ENCODE data around the gene AUNIP. TPM values are rescaled to one million over a fixed set of nuclear protein-coding genes. Genes with fewer than 3 reads are reported as not detected.

Gene AUNIP
- total RNA-seq, 1 experiment from 2014 or later, result 12.1 TPM

- CTCF ChIA-PET, result interaction anchor here (0.6 to 1.3 kb wide), 3 partner anchors 15 to 38 kb away, joined by 3 read pairs; no protein-coding TSS in a partner anchor
- Histone ChIP-seq H3K4me1 (ENCODE audit: control insufficient read depth in 1 of 2, insufficient read depth in 2 of 2, low read length in 2 of 2) (peaks cover 35 to 66% of the 10 kb centered on the region in 2 experiments), H2AFZ (ENCODE audit: low read depth, low read length, poor library complexity, severe bottlenecking) (no peak within 1 kb of the TSS), H3K79me2 (ENCODE audit: insufficient read depth, low read length) (peaks cover 10% of the 10 kb centered on the region; the same call in 1 of the 2 replicates), H3K36me3 (ENCODE audit: control insufficient read depth in 1 of 2, insufficient read depth in 2 of 2, low read length in 2 of 2) (no peaks in the 10 kb centered on the region), H3K27ac (ENCODE audit: low read depth, low read length) (peak within 1 kb of the TSS; percentile 81), H3K9ac (ENCODE audit: low read length) (peak within 1 kb of the TSS; percentile 84), H3K27me3 (ENCODE audit: insufficient read depth, low read length) (no peaks in the 10 kb centered on the region), H3K4me2 (ENCODE audit: low read length) (peak within 1 kb of the TSS; percentile 98), H3K4me3 (replicated peaks in 1 of 2; ENCODE audit: low read depth in 1 of 2, low read length in 2 of 2) (peak within 1 kb of the TSS; percentile 77 to 78), H4K20me1 (ENCODE audit: insufficient read depth) (no peaks in the 10 kb centered on the region), H3K9me3 (ENCODE audit: control insufficient read depth in 1 of 2, insufficient read depth in 1 of 2, low read depth in 1 of 2, low read length in 2 of 2) (no peaks in the 10 kb centered on the region), H3K9me2 (ENCODE audit: insufficient read depth) (no peaks in the 10 kb centered on the region)
- POLR2A ChIA-PET, result interaction anchor here (0.9 to 3.2 kb wide), 3 partner anchors 13 to 16 kb away, joined by 3 to 31 read pairs (median 8); no protein-coding TSS in a partner anchor
- no TSS peak for BruUV-seq (replicated peaks)
- DNase-seq (ENCODE audit: low read depth, low spot score) (no peak), ATAC-seq (peak; percentile 83)
- RAD21 ChIA-PET (ENCODE audit: low non-redundant PET in 1 of 2, low total read pairs in 2 of 2, uncharacterized antibody in 2 of 2, unreplicated experiment in 2 of 2), result interaction anchor here (0.7 to 1.6 kb wide), 3 partner anchors 16 to 20 kb away, joined by 3 to 6 read pairs (median 4); no protein-coding TSS in a partner anchor
- intact Hi-C loops (cut with micrococcal nuclease), result no loop called here
- TF ChIP-seq POLR2AphosphoS5 (IDR thresholded peaks at IDR 0.05; ENCODE audit: low read depth, low read length), result peak; percentile 66
- peak; percentile 95 for TF ChIP-seq MAX (IDR thresholded peaks at IDR 0.05)
- TF ChIP-seq YY1 (IDR thresholded peaks at IDR 0.05; ENCODE audit: extremely low read depth, insufficient replicate concordance, low read depth, low read length), result peak; percentile 12
- no peak for TF ChIP-seq ELF1 (IDR thresholded peaks at IDR 0.05; ENCODE audit: borderline replicate concordance, low read depth)
- TF ChIP-seq CBX3 (IDR thresholded peaks at IDR 0.05; ENCODE audit: low read depth), result no peak
- peak; percentile 93 for TF ChIP-seq TCF7L2 (IDR thresholded peaks at IDR 0.05; ENCODE audit: borderline replicate concordance, extremely low read depth, insufficient read depth, insufficient read length)
- TF ChIP-seq ZFX (IDR thresholded peaks at IDR 0.05), result peak; percentile 84
- peak; percentile 53 for TF ChIP-seq EGR1 (IDR thresholded peaks at IDR 0.05; ENCODE audit: low read depth)
- peak; percentile 70 for TF ChIP-seq POLR2A (IDR thresholded peaks at IDR 0.05; ENCODE audit: borderline replicate concordance, extremely low read depth, insufficient read depth, insufficient read length)
- no peak for TF ChIP-seq JUND (IDR thresholded peaks at IDR 0.05)
- 0 out of 2 replicates have a peak, but pooled peaks have one; percentile 26 for TF ChIP-seq SIN3A (IDR thresholded peaks at IDR 0.05; ENCODE audit: low read depth)
- TF ChIP-seq EZH2phosphoT487 (IDR thresholded peaks at IDR 0.05; ENCODE audit: borderline replicate concordance), result no peak
- TF ChIP-seq CEBPB (IDR thresholded peaks at IDR 0.05; ENCODE audit: low read depth), result no peak
- TF ChIP-seq, protein P1, sequence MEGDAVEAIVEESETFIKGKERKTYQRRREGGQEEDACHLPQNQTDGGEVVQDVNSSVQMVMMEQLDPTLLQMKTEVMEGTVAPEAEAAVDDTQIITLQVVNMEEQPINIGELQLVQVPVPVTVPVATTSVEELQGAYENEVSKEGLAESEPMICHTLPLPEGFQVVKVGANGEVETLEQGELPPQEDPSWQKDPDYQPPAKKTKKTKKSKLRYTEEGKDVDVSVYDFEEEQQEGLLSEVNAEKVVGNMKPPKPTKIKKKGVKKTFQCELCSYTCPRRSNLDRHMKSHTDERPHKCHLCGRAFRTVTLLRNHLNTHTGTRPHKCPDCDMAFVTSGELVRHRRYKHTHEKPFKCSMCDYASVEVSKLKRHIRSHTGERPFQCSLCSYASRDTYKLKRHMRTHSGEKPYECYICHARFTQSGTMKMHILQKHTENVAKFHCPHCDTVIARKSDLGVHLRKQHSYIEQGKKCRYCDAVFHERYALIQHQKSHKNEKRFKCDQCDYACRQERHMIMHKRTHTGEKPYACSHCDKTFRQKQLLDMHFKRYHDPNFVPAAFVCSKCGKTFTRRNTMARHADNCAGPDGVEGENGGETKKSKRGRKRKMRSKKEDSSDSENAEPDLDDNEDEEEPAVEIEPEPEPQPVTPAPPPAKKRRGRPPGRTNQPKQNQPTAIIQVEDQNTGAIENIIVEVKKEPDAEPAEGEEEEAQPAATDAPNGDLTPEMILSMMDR (IDR thresholded peaks at IDR 0.05 in 2 of 3, conservative IDR thresholded peaks at IDR 0.05 in 1 of 3; ENCODE audit: borderline replicate concordance in 1 of 3, insufficient read depth in 1 of 3, low read depth in 2 of 3, low read length in 2 of 3), result no peak
These were observed 16.0 kb upstream of the AUNIP start, which contains the start of gene PAQR7 for GRCh38 chr1:25875154-25875855. Gene PAQR7 (minus strand): TSS chr1:25875708. CDS start chr1:25863839, 11,869 bp downstream.

Measured in HCT116 (cell line).